Measurements from ENCODE around the gene F9.

DNA sequence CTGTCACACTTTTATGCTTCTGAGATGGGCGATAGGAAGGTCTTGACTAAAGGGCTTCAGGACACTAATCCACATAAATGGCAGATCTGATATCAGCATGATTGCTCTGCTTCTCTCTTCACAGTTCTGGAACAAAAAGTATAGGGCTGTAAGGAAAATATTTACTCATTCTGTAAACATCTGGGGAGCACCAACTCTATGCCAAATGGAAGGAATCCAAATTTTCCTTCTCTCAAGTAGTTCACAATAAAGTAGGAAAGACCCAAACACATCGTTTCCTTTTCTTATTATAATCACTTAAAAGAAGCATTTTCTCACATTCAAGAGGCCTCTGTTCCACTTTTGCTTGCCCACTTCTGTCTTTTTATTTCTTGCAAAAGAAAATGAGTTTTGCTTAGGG, 45.9 kb upstream of the F9 start:
- TF ChIP-seq PHF8 (conservative IDR thresholded peaks at IDR 0.05; ENCODE audit: low read depth, low read length) = no peak
- no peak for TF ChIP-seq EZH2 (IDR thresholded peaks at IDR 0.05; ENCODE audit: low read depth, low read length, severe bottlenecking)

All from H1 (cell line).